ENCODE data around the gene HCRTR1.

Gene HCRTR1

GRCh38 chr1:31650161-31651088 lies 32.9 kb downstream of the HCRTR1 start:
- no peak for DNase-seq (ENCODE audit: low read depth)

DNA sequence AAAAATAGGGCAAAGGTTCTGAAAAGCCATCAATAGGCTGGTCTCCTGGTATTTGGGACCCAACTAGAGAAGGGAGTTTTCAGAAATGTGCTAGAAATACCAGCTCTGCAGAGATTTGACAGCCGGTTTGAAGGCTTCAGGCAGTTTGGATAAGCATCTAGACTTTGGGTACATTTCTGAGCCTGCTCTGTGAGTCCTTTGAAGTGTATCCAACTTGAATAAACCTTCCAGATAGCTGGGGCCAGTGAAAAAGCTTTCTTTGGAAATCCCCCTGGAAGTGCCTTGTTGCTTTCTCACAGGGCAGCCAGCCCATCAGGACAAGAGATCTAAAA lies 33.6 kb downstream of the HCRTR1 start:
- DNase-seq (ENCODE audit: low read depth): no peak

DNA sequence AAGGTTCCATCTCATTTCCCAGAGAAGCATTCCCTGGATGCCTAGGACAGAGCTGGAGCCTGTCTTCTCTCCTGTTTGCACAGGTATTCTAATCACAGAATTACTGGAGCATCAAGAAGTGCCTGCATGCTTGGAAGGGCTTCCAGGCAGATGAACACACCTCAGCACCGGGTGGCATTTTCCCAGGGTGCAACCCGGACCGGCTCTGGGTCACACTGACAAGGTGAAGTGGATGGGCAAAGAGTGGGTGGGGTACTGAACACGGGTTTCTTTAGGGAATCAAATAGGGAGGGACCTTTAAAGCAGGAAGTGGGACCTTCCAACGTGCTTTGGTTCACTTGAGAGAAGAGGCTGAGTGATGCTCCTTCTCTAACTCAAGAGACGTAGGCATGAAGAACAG lies 34.3 kb downstream of the HCRTR1 start:
- DNase-seq (ENCODE audit: low read depth): no peak

DNA sequence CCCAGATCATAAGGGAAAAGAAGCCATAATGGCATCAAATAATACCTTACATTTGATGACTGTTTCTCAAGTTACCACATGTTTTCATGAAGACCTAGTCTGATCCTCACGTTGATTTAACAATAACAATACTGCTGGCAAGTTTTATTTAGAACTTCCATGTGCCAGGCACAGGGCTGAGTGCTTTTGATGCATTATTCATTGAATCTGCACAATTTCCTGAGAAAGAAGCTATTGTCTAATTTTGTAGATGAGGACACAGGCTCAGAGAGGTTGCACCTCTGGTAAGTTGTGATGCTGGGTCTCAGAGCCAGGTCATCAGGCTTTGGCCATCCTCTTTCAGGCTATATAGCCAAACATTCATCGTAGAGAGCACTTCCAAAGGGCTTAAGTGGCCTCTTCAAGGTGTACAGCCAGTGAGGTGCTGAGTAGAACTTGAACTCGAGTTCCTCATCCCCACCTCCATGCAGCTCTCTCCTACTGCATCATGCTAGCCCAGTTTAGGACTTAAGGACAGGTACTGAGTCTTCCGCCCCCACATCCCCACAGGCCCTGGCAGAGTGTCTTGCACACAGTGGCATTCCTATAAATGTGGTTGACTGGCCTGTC lies 35.5 kb downstream of the HCRTR1 start:
- no peak for DNase-seq (ENCODE audit: low read depth)

DNA sequence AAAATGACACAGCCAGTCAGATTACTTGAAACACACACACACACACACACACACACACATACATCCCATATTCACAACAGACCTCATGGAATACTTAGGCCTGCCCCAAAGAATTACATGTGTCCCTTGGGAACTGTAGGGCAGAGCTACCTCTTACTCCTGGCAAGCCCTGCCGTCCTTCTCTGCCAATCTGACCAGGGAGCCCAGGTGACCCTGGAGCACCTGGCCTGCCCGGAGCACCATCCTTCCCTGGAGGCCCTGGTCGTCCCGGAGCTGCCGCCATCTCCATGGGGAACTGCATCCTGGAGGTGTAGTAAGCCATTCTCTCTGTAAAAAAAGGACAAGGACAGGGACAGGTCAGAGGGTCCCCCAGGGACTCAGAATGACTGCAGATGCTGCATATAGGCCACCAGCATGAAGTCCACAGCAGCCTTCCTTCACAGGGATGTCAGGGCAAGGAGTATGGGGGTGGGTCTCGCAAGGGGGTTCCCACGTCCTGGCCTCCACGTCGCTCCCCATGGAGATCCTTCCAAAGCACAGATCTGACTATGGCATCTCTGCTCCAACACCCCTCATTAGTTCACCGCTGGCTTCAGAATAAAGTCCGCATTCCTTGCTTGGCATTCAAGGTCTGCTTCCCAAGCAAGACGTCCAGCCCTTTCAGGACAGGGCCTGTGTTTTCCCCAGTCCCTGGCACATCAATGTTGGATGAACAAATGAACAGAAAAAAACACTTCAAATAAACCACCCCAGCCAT lies 36.4 kb downstream of the HCRTR1 start:
- no peak for DNase-seq (ENCODE audit: low read depth)

- no peak for DNase-seq (ENCODE audit: low read depth)
Measured at GRCh38 chr1:31654474-31654776, 36.9 kb downstream of the HCRTR1 start.

DNA sequence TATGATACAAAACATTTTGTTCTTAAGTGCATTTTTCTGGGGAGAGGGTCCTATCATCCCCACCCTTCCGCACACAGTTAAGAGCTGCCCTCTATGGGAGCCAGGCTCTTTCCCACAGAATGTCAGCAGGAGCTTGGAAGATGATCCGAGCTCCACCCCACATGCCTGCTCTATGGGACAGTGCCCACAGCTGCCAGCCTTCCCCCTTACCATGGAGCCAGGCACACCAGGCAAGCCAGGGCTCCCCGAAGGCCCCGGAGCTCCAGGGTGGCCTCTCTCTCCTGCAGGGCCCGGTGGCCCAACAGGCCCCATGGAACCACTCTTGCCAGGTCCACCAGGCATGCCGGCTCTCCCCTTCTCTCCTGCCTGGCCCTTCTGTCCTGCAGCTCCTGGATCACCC lies 37.6 kb downstream of the HCRTR1 start:
- DNase-seq (ENCODE audit: low read depth): no peak

DNA sequence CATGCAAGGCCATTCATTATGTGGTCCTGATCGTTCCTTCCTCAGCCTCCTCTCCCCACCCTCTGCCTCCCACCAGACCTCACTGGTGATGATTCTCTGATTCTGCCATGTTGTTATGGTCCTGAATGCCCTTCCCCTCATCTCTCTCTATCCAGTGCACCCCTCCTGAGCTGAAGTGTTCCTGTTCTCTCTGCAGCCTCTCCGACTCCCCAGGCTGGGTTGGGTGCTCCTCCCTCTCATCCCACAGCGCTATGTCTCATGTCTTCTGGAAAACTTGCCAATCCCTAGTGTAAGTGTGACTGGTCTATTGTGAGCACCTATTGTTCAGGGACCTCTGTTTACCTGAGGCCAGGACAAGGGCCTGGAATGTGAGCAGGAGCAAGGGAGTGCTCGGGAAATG lies 38.3 kb downstream of the HCRTR1 start:
- DNase-seq (ENCODE audit: low read depth): no peak

DNA sequence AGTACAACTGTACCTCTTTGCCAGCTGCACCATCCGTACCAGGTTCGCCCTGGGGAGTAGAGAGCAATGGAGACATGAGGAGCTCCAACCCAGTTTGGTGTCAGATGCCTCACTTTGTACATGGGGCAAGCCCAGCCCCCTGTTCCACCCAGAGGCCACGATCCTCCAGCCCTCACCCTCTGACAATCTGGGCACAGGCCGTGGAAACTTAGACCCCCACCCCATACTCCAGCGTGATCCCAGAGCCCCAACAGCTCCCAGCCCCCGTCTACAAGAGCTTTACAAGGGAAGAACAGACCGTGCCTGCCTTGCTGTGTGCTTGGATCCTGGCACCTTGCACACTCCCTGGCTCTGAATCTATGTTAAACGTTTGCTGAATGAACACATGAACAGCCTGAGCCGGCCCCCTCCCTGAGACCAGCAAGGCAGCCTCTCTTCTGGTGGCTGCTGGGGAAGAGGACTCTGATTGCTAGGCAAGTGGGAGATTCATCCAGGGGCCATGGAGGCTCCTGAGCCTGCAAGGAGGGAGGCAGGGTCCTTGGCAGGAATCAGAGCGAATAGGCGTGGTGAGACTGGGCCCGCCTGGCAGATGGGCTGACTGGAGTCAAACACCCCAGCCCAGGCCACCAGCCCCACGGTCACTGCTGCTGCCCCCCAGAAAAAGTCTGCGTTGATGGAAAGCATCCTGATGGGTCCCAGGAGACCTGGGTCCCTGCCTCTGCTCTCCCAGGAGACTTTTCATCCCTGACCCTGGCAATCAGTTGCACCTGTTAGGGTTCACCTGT lies 39.7 kb downstream of the HCRTR1 start:
- no peak for DNase-seq (ENCODE audit: low read depth)

GRCh38 chr1:31657972-31658510 lies 40.6 kb downstream of the HCRTR1 start:
- DNase-seq (ENCODE audit: low read depth): no peak

DNA sequence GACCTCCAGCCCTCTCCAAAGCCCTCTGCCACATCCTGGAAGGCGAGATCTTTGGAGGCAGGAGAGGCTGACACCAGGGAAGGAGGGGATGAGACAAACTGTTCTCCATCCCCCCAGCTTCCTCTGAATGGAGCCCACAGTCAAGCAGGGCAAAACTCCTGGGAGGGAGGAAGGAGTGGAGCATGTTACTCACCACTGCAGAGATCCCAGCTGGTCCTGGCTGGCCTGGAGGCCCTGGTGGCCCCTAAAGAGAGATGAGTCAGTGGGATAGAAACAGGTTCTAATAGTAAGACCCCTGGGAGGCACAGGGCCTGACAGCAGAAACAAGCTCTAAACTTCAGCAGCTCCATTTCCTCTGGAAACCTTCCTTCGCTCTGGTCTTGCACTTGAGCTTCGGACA lies 41.2 kb downstream of the HCRTR1 start:
- DNase-seq (ENCODE audit: low read depth): no peak

- DNase-seq (ENCODE audit: low read depth): no peak
Measured at GRCh38 chr1:31659889-31660288, 42.4 kb downstream of the HCRTR1 start.

- DNase-seq (ENCODE audit: low read depth): no peak
Measured at GRCh38 chr1:31660871-31661455, 43.5 kb downstream of the HCRTR1 start.

DNA sequence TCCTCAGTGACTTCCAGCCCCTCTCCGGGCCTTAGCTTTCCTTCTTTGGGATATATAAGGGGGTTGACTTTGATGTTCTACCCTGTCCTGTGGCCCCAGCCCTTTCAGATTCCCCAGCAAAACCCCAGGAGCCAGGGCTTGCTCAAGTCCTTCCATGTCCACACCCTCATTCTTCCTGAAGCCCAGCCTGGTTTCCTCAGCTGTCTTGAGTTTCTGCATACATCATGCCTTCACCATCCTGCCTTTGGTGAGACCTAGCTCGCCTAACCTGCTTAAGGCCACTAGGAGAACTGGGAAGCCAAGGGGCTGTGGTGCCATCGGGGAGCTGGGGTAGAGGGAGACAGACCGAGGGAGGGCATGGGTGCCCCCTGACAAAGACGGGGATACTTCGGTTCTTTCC lies 44.4 kb downstream of the HCRTR1 start:
- DNase-seq (ENCODE audit: low read depth): no peak

DNA sequence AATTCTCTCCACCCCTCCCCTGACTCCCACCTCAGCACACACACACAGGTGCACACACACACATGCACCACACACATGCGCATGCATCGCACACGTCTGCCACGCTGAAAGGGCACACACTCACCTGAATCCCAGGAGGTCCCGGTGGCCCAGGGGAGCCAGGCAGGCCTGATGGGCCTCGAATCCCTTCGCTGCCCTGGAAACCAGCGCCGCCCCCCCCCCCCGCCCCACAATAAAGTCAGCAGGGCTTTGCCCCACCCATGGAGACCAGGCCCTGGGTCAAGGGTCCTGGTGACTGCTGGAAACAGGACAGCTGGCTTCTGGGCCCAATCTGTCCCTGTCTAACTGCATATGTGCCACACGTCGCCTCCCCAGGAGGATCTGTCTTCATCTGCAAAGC lies 45.0 kb downstream of the HCRTR1 start:
- no peak for DNase-seq (ENCODE audit: low read depth)

GRCh38 chr1:31663622-31664452 lies 46.3 kb downstream of the HCRTR1 start:
- no peak for DNase-seq (ENCODE audit: low read depth)

DNA sequence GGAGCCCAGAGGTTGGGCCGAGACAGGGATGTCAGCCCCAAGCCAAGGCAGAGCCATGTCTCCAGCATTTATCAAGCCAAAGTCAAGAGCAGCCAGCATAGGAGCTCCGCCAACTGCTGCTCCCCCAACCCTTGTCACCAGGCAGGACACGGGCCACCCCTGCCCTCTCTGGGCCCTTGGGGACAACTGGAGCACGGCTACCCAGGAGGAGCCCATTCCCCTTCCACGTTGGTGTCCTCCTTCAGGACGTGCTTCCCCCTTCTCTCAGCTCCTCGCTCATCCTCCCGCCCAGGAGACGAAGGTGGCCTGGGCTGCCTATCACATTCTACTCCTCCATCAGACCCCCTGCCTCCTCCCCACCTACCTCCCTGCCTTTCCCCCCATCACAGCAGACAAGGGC lies 47.0 kb downstream of the HCRTR1 start:
- DNase-seq (ENCODE audit: low read depth): no peak

- DNase-seq (ENCODE audit: low read depth): no peak
Measured at GRCh38 chr1:31665234-31665878, 47.9 kb downstream of the HCRTR1 start.

DNA sequence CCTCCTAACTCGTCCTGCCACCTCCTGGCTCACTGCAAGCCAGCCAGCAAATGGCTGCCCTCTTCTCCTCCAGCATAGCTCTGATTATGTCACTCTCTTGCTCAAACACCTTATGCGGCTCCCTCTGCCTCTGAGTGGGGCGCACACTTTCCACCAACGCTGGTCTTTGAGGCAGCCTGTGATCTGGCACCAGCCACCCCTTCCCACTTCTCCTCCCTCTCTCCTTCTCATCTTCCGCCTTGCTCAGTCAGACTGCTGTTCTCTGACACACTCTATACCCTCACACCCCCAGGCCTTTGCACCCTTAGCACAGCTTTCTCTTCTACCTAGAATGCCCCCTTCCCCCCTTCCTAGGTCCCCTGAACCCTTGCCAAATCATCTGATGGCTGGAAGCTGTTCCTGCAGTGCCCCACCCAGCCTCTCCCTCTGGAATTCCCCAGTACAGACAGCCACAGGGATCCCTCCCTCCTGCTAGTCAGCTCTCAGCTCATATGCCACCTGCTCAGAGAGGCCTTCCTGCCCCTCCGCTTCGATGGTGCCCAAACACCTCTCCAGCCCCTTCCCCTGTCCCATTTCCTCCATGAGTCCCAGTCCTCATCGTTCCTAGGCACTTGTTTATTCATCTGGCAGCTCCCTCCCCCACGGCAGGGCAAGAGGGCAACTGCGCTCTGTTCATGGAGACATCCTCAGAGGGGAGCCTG lies 48.9 kb downstream of the HCRTR1 start:
- no peak for DNase-seq (ENCODE audit: low read depth)

Data from HS-5 (cell line).